DMS 273 (cell line): ENCODE data around the gene SUN3.
A peak's percentile ranks its signal among the peaks of the same experiment; 100 is the strongest.

Source experiments
- DNase-seq: peaks from one replicate; lab custom pipeline; 2025; ENCODE audit not compliant: unreplicated experiment; lab: John Stamatoyannopoulos, UW

SUN3 gene

GRCh38 chr7:47979832-47980181 lies 49.1 kb downstream of the SUN3 start:
- no peak for DNase-seq

GRCh38 chr7:47979145-47979831 lies 49.6 kb downstream of the SUN3 start, which contains the start of gene HUS1:
Gene HUS1, minus strand, starts transcription at chr7:47979615. Its CDS starts 96 bp downstream, at chr7:47979519.
- peak; percentile 99 for DNase-seq

GRCh38 chr7:47978790-47979144 lies 50.1 kb downstream of the SUN3 start:
- DNase-seq = no peak

GRCh38 chr7:47973739-47974138 lies 55.2 kb downstream of the SUN3 start:
- no peak for DNase-seq

GRCh38 chr7:47970761-47971160 lies 58.1 kb downstream of the SUN3 start:
- no peak for DNase-seq

GRCh38 chr7:47968847-47969774 lies 59.8 kb downstream of the SUN3 start:
- peak; percentile 82 for DNase-seq

- no peak for DNase-seq
These were observed 61.2 kb downstream of the SUN3 start for GRCh38 chr7:47967708-47968107.

- DNase-seq = no peak
These were observed 61.8 kb downstream of the SUN3 start for GRCh38 chr7:47967123-47967522.

GRCh38 chr7:47965456-47965855 lies 63.5 kb downstream of the SUN3 start:
- DNase-seq = no peak

GRCh38 chr7:47962262-47962661 lies 66.6 kb downstream of the SUN3 start:
- DNase-seq = no peak

GRCh38 chr7:47957156-47957555 lies 71.8 kb downstream of the SUN3 start:
- no peak for DNase-seq

- DNase-seq = no peak
These were observed 72.7 kb downstream of the SUN3 start for GRCh38 chr7:47956220-47956619.

- DNase-seq = no peak
These were observed 74.5 kb downstream of the SUN3 start for GRCh38 chr7:47954231-47954911.

- DNase-seq = no peak
These were observed 75.1 kb downstream of the SUN3 start for GRCh38 chr7:47953822-47954221.

- no peak for DNase-seq
These were observed 76.7 kb downstream of the SUN3 start for GRCh38 chr7:47952224-47952623.

- no peak for DNase-seq
These were observed 77.5 kb downstream of the SUN3 start for GRCh38 chr7:47951374-47951773.

- DNase-seq = no peak
These were observed 78.2 kb downstream of the SUN3 start for GRCh38 chr7:47950714-47951113.

- DNase-seq = no peak
These were observed 79.2 kb downstream of the SUN3 start for GRCh38 chr7:47949703-47950102.

- DNase-seq = no peak
These were observed 80.6 kb downstream of the SUN3 start, which contains the start of gene PKD1L1 for GRCh38 chr7:47948141-47948790. Gene PKD1L1, minus strand, starts transcription at chr7:47948466. Its CDS starts 26 bp downstream, at chr7:47948440.

- no peak for DNase-seq
These were observed 81.6 kb downstream of the SUN3 start for GRCh38 chr7:47947355-47947749.
